Loucy (cell line): ENCODE measurements around the gene TMEM59L.

Experiments
- H2AFZ ChIP-seq: fragments of 200-600 bp; sonication (generic); 2 replicates; pipeline ENCODE4 v1.6.0; 2016; ENCODE audit warnings: antibody characterized with exemption, mild to moderate bottlenecking, low read length, moderate library complexity
- H3F3A ChIP-seq: fragments of 200-600 bp; 2 replicates; pipeline ENCODE4 v1.6.0; 2016; ENCODE audit warnings: antibody characterized with exemption, low read depth, mild to moderate bottlenecking
- H3K27me3 ChIP-seq: fragments of 200-600 bp; sonication (generic); 2 replicates; pipeline ENCODE4 v1.6.1; 2014; ENCODE audit warnings: low read length, mild to moderate bottlenecking; ENCODE audit not compliant: insufficient read depth, poor library complexity, severe bottlenecking
- H3K36me3 ChIP-seq: fragments of 200-600 bp; sonication (generic); 2 replicates; pipeline ENCODE4 v1.6.1; 2016; ENCODE audit warnings: low read length; ENCODE audit not compliant: insufficient read depth
- H3K4me1 ChIP-seq: fragments of 200-600 bp; sonication (generic); 2 replicates; pipeline ENCODE4 v1.5.1; 2014; ENCODE audit warnings: low read length, mild to moderate bottlenecking; ENCODE audit not compliant: insufficient read depth, poor library complexity, severe bottlenecking
- H3K4me2 ChIP-seq: fragments of 200-600 bp; sonication (generic); 2 replicates; pipeline ENCODE4 v1.6.0; 2014; ENCODE audit warnings: antibody characterized with exemption, low read length, low read depth, mild to moderate bottlenecking; ENCODE audit not compliant: poor library complexity, severe bottlenecking
- H3K4me3 ChIP-seq: fragments of 200-600 bp; sonication (generic); 2 replicates; pipeline ENCODE4 v1.5.1; 2014; ENCODE audit warnings: low read length, mild to moderate bottlenecking, mixed read lengths; ENCODE audit not compliant: poor library complexity, severe bottlenecking
- H3K79me2 ChIP-seq: fragments of 200-600 bp; sonication (generic); 2 replicates; pipeline ENCODE4 v1.6.1; 2014; ENCODE audit warnings: low read length; ENCODE audit not compliant: insufficient read depth
- H3K9ac ChIP-seq: fragments of 200-600 bp; sonication (generic); 2 replicates; pipeline ENCODE4 v1.6.0; 2014; ENCODE audit warnings: mild to moderate bottlenecking, low read depth, low read length, moderate library complexity; ENCODE audit not compliant: poor library complexity, severe bottlenecking
- H3K9me2 ChIP-seq: fragments of 200-600 bp; sonication (generic); replicated peaks from 2 replicates; pipeline ENCODE4 v1.6.1; 2016; ENCODE audit warnings: low read depth, low read length, mixed read lengths
- H3K9me3 ChIP-seq: fragments of 200-600 bp; sonication (generic); 2 replicates; pipeline ENCODE4 v1.6.1; 2014; ENCODE audit warnings: mild to moderate bottlenecking, antibody characterized with exemption, low read length, low read depth; ENCODE audit not compliant: insufficient read depth
- H4K20me1 ChIP-seq: fragments of 200-600 bp; sonication (generic); 2 replicates; pipeline ENCODE4 v1.6.0; 2014; ENCODE audit warnings: antibody characterized with exemption, low read length, mild to moderate bottlenecking; ENCODE audit not compliant: insufficient read depth, poor library complexity, severe bottlenecking
- EZH2phosphoT487 ChIP-seq: fragments of 200-600 bp; IDR thresholded peaks from 2 replicates; pipeline ENCODE4 v1.6.1; 2018; ENCODE audit warnings: antibody characterized with exemption, mild to moderate bottlenecking, moderate library complexity, borderline replicate concordance
- TF ChIP-seq, protein P1 (sequence below): fragments of 200-600 bp; sonication (generic); conservative IDR thresholded peaks from 2 replicates; pipeline ENCODE4 v1.5.1; 2014; ENCODE audit warnings: mild to moderate bottlenecking, antibody characterized with exemption, low read length

TMEM59L gene

DNA sequence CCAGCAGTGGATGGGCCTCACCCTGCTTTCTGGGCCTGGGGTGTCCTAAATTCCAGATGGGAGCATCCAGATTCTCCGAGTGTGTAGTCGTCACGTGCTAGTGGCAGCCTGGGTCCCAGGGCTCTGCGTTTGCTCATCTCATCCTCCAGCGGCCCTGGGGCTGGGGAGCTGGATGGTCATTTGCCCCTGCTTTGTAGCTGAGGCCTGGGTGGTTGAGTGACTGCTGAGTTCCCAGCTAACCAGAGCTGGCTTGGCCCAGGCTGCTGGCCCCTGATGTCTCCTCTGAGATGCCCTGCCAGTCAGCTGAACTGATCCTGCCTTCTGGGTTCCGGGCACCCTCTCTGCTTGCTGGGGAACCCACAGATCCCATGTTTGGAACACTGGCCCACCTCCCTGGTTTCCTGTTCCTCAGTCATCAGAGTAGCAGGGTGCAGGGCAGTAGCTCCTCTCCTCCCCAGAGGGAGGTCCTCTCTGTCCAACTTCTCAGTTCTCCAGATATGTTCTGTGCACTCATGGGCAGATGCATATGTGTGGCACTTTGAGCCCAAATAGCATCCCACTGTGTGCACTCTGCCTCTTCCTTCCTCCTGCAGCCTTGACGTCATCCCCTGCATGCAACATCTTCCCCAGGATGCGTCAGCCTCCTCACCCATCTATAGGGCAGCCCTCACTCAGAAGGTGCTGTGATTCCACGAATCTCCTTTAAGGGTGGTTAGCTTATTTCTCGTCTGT is 48.4 kb downstream of the TMEM59L start:
- no peaks in the 10 kb centered on the region for H3K27me3 ChIP-seq
- no peak overlapping the region for H3K4me3 ChIP-seq
- H3K79me2 ChIP-seq, result peaks cover 3% of the 10 kb centered on the region; the same call in 1 of the 2 replicates
- TF ChIP-seq EZH2phosphoT487, result no peak
- TF ChIP-seq, protein P1, sequence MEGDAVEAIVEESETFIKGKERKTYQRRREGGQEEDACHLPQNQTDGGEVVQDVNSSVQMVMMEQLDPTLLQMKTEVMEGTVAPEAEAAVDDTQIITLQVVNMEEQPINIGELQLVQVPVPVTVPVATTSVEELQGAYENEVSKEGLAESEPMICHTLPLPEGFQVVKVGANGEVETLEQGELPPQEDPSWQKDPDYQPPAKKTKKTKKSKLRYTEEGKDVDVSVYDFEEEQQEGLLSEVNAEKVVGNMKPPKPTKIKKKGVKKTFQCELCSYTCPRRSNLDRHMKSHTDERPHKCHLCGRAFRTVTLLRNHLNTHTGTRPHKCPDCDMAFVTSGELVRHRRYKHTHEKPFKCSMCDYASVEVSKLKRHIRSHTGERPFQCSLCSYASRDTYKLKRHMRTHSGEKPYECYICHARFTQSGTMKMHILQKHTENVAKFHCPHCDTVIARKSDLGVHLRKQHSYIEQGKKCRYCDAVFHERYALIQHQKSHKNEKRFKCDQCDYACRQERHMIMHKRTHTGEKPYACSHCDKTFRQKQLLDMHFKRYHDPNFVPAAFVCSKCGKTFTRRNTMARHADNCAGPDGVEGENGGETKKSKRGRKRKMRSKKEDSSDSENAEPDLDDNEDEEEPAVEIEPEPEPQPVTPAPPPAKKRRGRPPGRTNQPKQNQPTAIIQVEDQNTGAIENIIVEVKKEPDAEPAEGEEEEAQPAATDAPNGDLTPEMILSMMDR, result no peak
- no peaks in the 10 kb centered on the region for H3K36me3 ChIP-seq
- no peak overlapping the region for H3K9ac ChIP-seq
- no peaks in the 10 kb centered on the region for H3K9me3 ChIP-seq
- H4K20me1 ChIP-seq, result no peaks in the 10 kb centered on the region
- no peak overlapping the region for H3K4me2 ChIP-seq
- H2AFZ ChIP-seq, result no peak overlapping the region
- H3K4me1 ChIP-seq, result no peaks in the 10 kb centered on the region
- no peaks in the 10 kb centered on the region for H3K9me2 ChIP-seq
- no peaks in the 10 kb centered on the region for H3F3A ChIP-seq

- Histone ChIP-seq H3K9ac (no peak overlapping the region), H3F3A (no peaks in the 10 kb centered on the region), H2AFZ (no peak overlapping the region), H3K9me3 (no peaks in the 10 kb centered on the region), H3K9me2 (no peaks in the 10 kb centered on the region), H3K4me1 (no peaks in the 10 kb centered on the region), H3K79me2 (no peaks in the 10 kb centered on the region), H3K4me2 (no peak overlapping the region), H4K20me1 (no peaks in the 10 kb centered on the region), H3K36me3 (peaks cover 5% of the 10 kb centered on the region; the same call in 1 of the 2 replicates), H3K27me3 (no peaks in the 10 kb centered on the region), H3K4me3 (no peak overlapping the region)
- TF ChIP-seq, protein P1, result no peak
- TF ChIP-seq EZH2phosphoT487, result no peak
Measured at GRCh38 chr19:18662972-18663732, 50.5 kb downstream of the TMEM59L start.

GRCh38 chr19:18663940-18664530 is 51.4 kb downstream of the TMEM59L start:
- Histone ChIP-seq H3K27me3 (no peaks in the 10 kb centered on the region), H3K79me2 (no peaks in the 10 kb centered on the region), H3K36me3 (peaks cover 14% of the 10 kb centered on the region; the same call in 1 of the 2 replicates), H3K4me2 (no peak overlapping the region), H4K20me1 (no peaks in the 10 kb centered on the region), H2AFZ (no peak overlapping the region), H3K9me2 (no peaks in the 10 kb centered on the region), H3K4me3 (no peak overlapping the region), H3K9me3 (no peaks in the 10 kb centered on the region), H3K4me1 (no peaks in the 10 kb centered on the region), H3K9ac (no peak overlapping the region), H3F3A (no peaks in the 10 kb centered on the region)
- TF ChIP-seq EZH2phosphoT487, result no peak
- TF ChIP-seq, protein P1, result no peak
